A549 (cell line): ENCODE results near the gene SPATA6L. TPM values are rescaled to one million over a fixed set of nuclear protein-coding genes. Genes with fewer than 3 reads are reported as not detected.

ENCODE experiments used
- ATAC-seq, 2 experiments: fragments of 200-7000 bp in 1 of 2; fragments of >200 bp in 1 of 2; cut with Nextera tagmentation in 1 of 2; cut with Tn5 transposase in 1 of 2; 3 replicates each; pipeline versions ENCODE4 v1.8.0 to v1.9.1; 2018 to 2020; ENCODE audit warnings: mild to moderate bottlenecking in 1 of 2, moderate library complexity in 1 of 2
- CTCF ChIA-PET: fragments of 300-600 bp; sonication (Branson Sonifier 250); formaldehyde crosslinking; extraction: SDS; loops from one replicate; lab custom pipeline; 2021; ENCODE audit warnings: antibody characterized with exemption, inconsistent platforms; lab: Yijun Ruan, JAX
- POLR2A ChIA-PET: fragments of 350-600 bp; formaldehyde crosslinking; extraction: SDS; loops from one replicate; lab custom pipeline; 2021; ENCODE audit warnings: antibody characterized with exemption, inconsistent platforms; lab: Yijun Ruan, JAX
- DNase-seq, 2 experiments: peaks; one replicate each; pipeline versions ENCODE4 v3.0.0 to v3.0.0-alpha.2; 2011 to 2016; ENCODE audit warnings: low read depth in 1 of 2, low spot score in 1 of 2
- FAIRE-seq: peaks from 2 replicates; lab custom pipeline; 2011; peaks lifted over from hg19 to GRCh38; lab: Jason Lieb, UNC
- H3K27ac ChIP-seq, 2 experiments: fragments of >200 bp; sonication (Bioruptor Twin); formaldehyde crosslinking; 3 replicates each; pipeline ENCODE4 v1.5.1; 2016 to 2017
- H3K4me1 ChIP-seq: fragments of >200 bp; sonication (Bioruptor Twin); formaldehyde crosslinking; 3 replicates; pipeline ENCODE4 v1.6.1; 2016
- H3K4me2 ChIP-seq: fragments of >200 bp; sonication (Bioruptor Twin); formaldehyde crosslinking; 3 replicates; pipeline ENCODE4 v1.6.1; 2016
- H3K4me3 ChIP-seq: fragments of >200 bp; sonication (Bioruptor Twin); formaldehyde crosslinking; 3 replicates; pipeline ENCODE4 v1.5.1; 2016
- H3K9me3 ChIP-seq: fragments of >200 bp; sonication (Bioruptor Twin); formaldehyde crosslinking; 3 replicates; pipeline ENCODE4 v1.6.1; 2016
- CBX2 ChIP-seq: fragments of 200-600 bp; sonication (generic); IDR thresholded peaks from 2 replicates; pipeline ENCODE4 v1.6.1; 2016; ENCODE audit warnings: low read depth, mild to moderate bottlenecking, borderline replicate concordance
- CBX8 ChIP-seq: fragments of 200-600 bp; sonication (generic); IDR thresholded peaks from 2 replicates; pipeline ENCODE4 v1.6.1; 2016
- CEBPB ChIP-seq, 2 experiments: fragments of >200 bp in 1 of 2; sonication (Bioruptor Twin) in 1 of 2; formaldehyde crosslinking in 1 of 2; IDR thresholded peaks; 2 replicates each; pipeline ENCODE4 v1.6.1; 2012 to 2016
- CHD4 ChIP-seq: fragments of 200-600 bp; sonication (generic); IDR thresholded peaks from 2 replicates; pipeline ENCODE4 v1.6.1; 2016; ENCODE audit warnings: antibody characterized with exemption, mild to moderate bottlenecking, borderline replicate concordance
- EHF ChIP-seq: fragments of 250-450 bp; sonication (Bioruptor Pico); IDR thresholded peaks from 2 replicates; pipeline ENCODE4 v1.5.0; 2020; ENCODE audit warnings: mild to moderate bottlenecking
- EHMT2 ChIP-seq: fragments of 200-600 bp; sonication (generic); IDR thresholded peaks from 2 replicates; pipeline ENCODE4 v1.6.1; 2016; ENCODE audit warnings: antibody characterized with exemption, low read depth, mild to moderate bottlenecking, moderate library complexity
- ELK1 ChIP-seq: fragments of 150-350 bp; IDR thresholded peaks from 2 replicates; pipeline ENCODE4 v1.6.1; 2014; ENCODE audit warnings: low read depth, mild to moderate bottlenecking, low read length
- EP300 ChIP-seq, 2 experiments: fragments of >200 bp; sonication (Bioruptor Twin); formaldehyde crosslinking; IDR thresholded peaks; 2 replicates in 1 of 2; 3 replicates in 1 of 2; pipeline ENCODE4 v1.6.1; 2016 to 2017
- ESRRA ChIP-seq: fragments of 150-350 bp; IDR thresholded peaks from 2 replicates; pipeline ENCODE4 v1.6.1; 2014; ENCODE audit warnings: mild to moderate bottlenecking, low read length, borderline replicate concordance
- GATA3 ChIP-seq: IDR thresholded peaks from 2 replicates; pipeline ENCODE4 v1.6.1; 2012; ENCODE audit warnings: borderline replicate concordance
- HOXA7 ChIP-seq: fragments of 250-450 bp; sonication (Bioruptor Pico); IDR thresholded peaks from 2 replicates; pipeline ENCODE4 v1.5.0; 2020; ENCODE audit warnings: mild to moderate bottlenecking, moderate library complexity
- HOXB13 ChIP-seq: fragments of 250-450 bp; sonication (Bioruptor Pico); IDR thresholded peaks from 2 replicates; pipeline ENCODE4 v1.5.0; 2020; ENCODE audit warnings: low read depth, mild to moderate bottlenecking, moderate library complexity
- HOXB5 ChIP-seq: fragments of 250-450 bp; sonication (Bioruptor Pico); IDR thresholded peaks from 2 replicates; pipeline ENCODE4 v1.5.0; 2020; ENCODE audit warnings: mild to moderate bottlenecking, moderate library complexity
- KDM1A ChIP-seq: fragments of 200-600 bp; sonication (generic); IDR thresholded peaks from 2 replicates; pipeline ENCODE4 v1.6.1; 2016; ENCODE audit warnings: low read depth, mild to moderate bottlenecking
- MAZ ChIP-seq: fragments of 150-350 bp; IDR thresholded peaks from 2 replicates; pipeline ENCODE4 v1.6.1; 2014; ENCODE audit warnings: antibody characterized with exemption, low read depth, low read length, borderline replicate concordance
- NFE2L2 ChIP-seq: fragments of 150-350 bp; conservative IDR thresholded peaks from 2 replicates; pipeline ENCODE4 v1.6.1; 2014; ENCODE audit warnings: low read length
- POLR2AphosphoS2 ChIP-seq: conservative IDR thresholded peaks from 2 replicates; pipeline ENCODE4 v1.6.1; 2012; ENCODE audit warnings: low read length, improper control_type of control experiment, inconsistent platforms
- RAD21 ChIP-seq, 2 experiments: fragments of >200 bp in 1 of 2; sonication (Bioruptor Twin) in 1 of 2; formaldehyde crosslinking in 1 of 2; IDR thresholded peaks in 1 of 2; conservative IDR thresholded peaks in 1 of 2; 2 replicates in 1 of 2; 3 replicates in 1 of 2; pipeline ENCODE4 v1.6.1; 2012 to 2018; ENCODE audit warnings: inconsistent platforms in 1 of 2
- RARB ChIP-seq: fragments of 250-450 bp; sonication (Bioruptor Pico); IDR thresholded peaks from 2 replicates; pipeline ENCODE4 v1.8.0; 2021; ENCODE audit warnings: mild to moderate bottlenecking, moderate library complexity
- RNF2 ChIP-seq: fragments of 200-600 bp; sonication (generic); IDR thresholded peaks from 2 replicates; pipeline ENCODE4 v1.6.1; 2016; ENCODE audit warnings: low read depth, mild to moderate bottlenecking, antibody characterized with exemption, moderate library complexity, borderline replicate concordance
- ZC3H11A ChIP-seq: fragments of 450-650 bp; IDR thresholded peaks from 2 replicates; pipeline ENCODE4 v1.6.1; 2014; ENCODE audit warnings: antibody characterized with exemption, mild to moderate bottlenecking
- ZFP36 ChIP-seq: fragments of 450-650 bp; IDR thresholded peaks from 2 replicates; pipeline ENCODE4 v1.6.1; 2014; ENCODE audit warnings: borderline replicate concordance; ENCODE audit not compliant: partially characterized antibody
- ZNF302 ChIP-seq: fragments of 250-450 bp; sonication (Bioruptor Pico); IDR thresholded peaks from 2 replicates; pipeline ENCODE4 v1.9.0; 2021; ENCODE audit warnings: inconsistent platforms, mild to moderate bottlenecking, moderate library complexity
- ZSCAN20 ChIP-seq: fragments of 250-450 bp; sonication (Bioruptor Pico); IDR thresholded peaks from 2 replicates; pipeline ENCODE4 v1.8.0; 2022; ENCODE audit warnings: mild to moderate bottlenecking, moderate library complexity
- WGBS: methylation state at CpG from one replicate; pipeline ENCODE4 v1.1.6; 2017; ENCODE audit errors: missing lambda C conversion rate; 5-methylcytosine and 5-hydroxymethylcytosine counted together
- polyA plus RNA-seq, 4 experiments: library from polyadenylated mRNA; depleted of rRNA in 3 of 4; stranded (reverse); fragments of >200 nt; fragmentation: RNase III in 1 of 4; extraction: RNeasy Plus Mini Kit Qiagen cat#74134 plus additional on column Dnase treatment in 1 of 4; gene quantifications; 2 replicates in 3 of 4; 3 replicates in 1 of 4; pipeline ENCODE4 v1.2.3, GENCODE V29; 2011 to 2017
- TF ChIP-seq, protein P1 (sequence below): fragments of 450-650 bp; IDR thresholded peaks from 2 replicates; pipeline ENCODE4 v1.6.1; 2014; ENCODE audit warnings: antibody characterized with exemption
- TF ChIP-seq, protein P2 (sequence below): fragments of 250-450 bp; sonication (Bioruptor Pico); IDR thresholded peaks from 2 replicates; pipeline ENCODE4 v1.5.0; 2020; ENCODE audit warnings: low read depth, mild to moderate bottlenecking, moderate library complexity
- TF ChIP-seq, protein P3 (sequence below): IDR thresholded peaks from 2 replicates; pipeline ENCODE4 v1.6.1; 2012

Gene SPATA6L
- polyA plus RNA-seq, 2 of the 4 experiments (the other 2 are of a cell fraction) = 0.99 to 6.6 TPM

DNA sequence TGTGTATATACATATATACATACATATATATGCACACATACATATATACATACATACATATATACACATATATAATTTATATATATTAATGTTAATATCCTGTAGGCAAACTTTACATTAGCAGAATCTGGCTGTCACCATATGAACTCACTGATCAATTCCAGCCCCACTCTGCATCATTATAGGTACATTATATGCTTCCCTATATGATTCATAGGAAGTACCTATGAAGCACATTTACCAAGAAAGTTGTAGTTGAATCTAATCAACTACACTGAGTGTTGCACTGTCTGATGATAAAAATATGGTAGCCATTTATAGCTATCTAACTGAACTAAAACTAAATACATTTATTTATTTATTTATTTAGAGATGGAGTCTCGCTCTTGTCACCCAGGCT, 5.5 kb upstream of the SPATA6L start:
- ChIA-PET CTCF (interaction anchor here (0.8 to 1.1 kb wide), 2 partner anchors 8 to 10 kb away, joined by 3 read pairs; partner anchors contain the start of gene PLPP6), POLR2A (no interaction called here)
- FAIRE-seq (no peak), ATAC-seq (no peak), DNase-seq (no peak)
- WGBS = 96% methylated on average over 1 of the region's 1 CpG
- Histone ChIP-seq H3K4me1 (peaks cover 10% of the 10 kb centered on the region), H3K4me2 (no peak overlapping the region), H3K27ac (no peak overlapping the region), H3K9me3 (no peaks in the 10 kb centered on the region), H3K4me3 (no peak overlapping the region)
- no peak for TF ChIP-seq CEBPB (IDR thresholded peaks at IDR 0.05)
- TF ChIP-seq NFE2L2 = no peak
- TF ChIP-seq EHF (CRISPR knock-in tag) = no peak
- TF ChIP-seq ZNF302 (CRISPR knock-in tag) = no peak
- no peak for TF ChIP-seq HOXB13 (CRISPR knock-in tag)
- TF ChIP-seq CBX2 = no peak
- TF ChIP-seq GATA3 = no peak
- no peak for TF ChIP-seq HOXA7 (CRISPR knock-in tag)
- no peak for TF ChIP-seq RARB (CRISPR knock-in tag)
- no peak for TF ChIP-seq ZSCAN20 (CRISPR knock-in tag)
- TF ChIP-seq RAD21 (conservative IDR thresholded peaks at IDR 0.05 in 1 of 2, IDR thresholded peaks at IDR 0.05 in 1 of 2) = no peak
- TF ChIP-seq CBX8 = no peak
- no peak for TF ChIP-seq KDM1A
- no peak for TF ChIP-seq HOXB5 (CRISPR knock-in tag)
- TF ChIP-seq, protein P1, sequence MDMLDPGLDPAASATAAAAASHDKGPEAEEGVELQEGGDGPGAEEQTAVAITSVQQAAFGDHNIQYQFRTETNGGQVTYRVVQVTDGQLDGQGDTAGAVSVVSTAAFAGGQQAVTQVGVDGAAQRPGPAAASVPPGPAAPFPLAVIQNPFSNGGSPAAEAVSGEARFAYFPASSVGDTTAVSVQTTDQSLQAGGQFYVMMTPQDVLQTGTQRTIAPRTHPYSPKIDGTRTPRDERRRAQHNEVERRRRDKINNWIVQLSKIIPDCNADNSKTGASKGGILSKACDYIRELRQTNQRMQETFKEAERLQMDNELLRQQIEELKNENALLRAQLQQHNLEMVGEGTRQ = no peak
- no peak for TF ChIP-seq ZFP36
- TF ChIP-seq, protein P2, sequence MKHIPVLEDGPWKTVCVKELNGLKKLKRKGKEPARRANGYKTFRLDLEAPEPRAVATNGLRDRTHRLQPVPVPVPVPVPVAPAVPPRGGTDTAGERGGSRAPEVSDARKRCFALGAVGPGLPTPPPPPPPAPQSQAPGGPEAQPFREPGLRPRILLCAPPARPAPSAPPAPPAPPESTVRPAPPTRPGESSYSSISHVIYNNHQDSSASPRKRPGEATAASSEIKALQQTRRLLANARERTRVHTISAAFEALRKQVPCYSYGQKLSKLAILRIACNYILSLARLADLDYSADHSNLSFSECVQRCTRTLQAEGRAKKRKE (CRISPR knock-in tag) = no peak
- no peak for TF ChIP-seq EHMT2
- TF ChIP-seq EP300 (IDR thresholded peaks at IDR 0.05) = no peak
- TF ChIP-seq RNF2 = no peak

DNA sequence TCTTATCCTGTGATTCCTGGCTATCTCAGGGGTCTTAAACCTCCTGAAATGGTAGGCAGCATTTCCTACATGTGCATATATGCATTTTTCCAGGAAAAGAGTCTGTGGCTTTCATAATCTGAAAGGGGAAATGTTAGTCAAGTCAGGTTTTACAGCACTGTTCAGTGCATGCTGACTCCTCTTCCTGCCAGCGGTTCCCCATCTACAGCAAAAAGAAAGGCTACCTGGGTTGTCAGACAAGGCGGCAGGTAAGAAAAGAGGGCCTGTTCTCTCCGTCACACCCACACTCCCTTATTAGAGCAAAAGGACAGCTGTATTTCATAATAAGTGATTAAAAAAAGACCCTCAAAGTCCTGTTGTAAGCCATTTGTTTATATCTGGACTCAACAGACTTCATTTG, 4.3 kb upstream of the SPATA6L start:
- ATAC-seq (no peak), FAIRE-seq (no peak), DNase-seq (no peak)
- no peaks in the 10 kb centered on the region for H3K9me3 ChIP-seq
- ChIA-PET CTCF (no interaction called here), POLR2A (interaction anchor here (1.1 to 1.4 kb wide), 2 partner anchors 7 to 9 kb away, joined by 4 read pairs; partner anchors contain the start of gene CDC37L1)
- no peak overlapping the region for H3K27ac ChIP-seq
- H3K4me2 ChIP-seq = no peak overlapping the region
- TF ChIP-seq ESRRA (no peak), NFE2L2 (no peak), CEBPB (IDR thresholded peaks at IDR 0.05) (no peak), CHD4 (no peak), POLR2AphosphoS2 (no peak), RARB (CRISPR knock-in tag) (no peak), MAZ (no peak), HOXB5 (CRISPR knock-in tag) (no peak), ZC3H11A (no peak), ZNF302 (CRISPR knock-in tag) (no peak), EHF (CRISPR knock-in tag) (no peak), ELK1 (no peak)
- TF ChIP-seq, protein P3, sequence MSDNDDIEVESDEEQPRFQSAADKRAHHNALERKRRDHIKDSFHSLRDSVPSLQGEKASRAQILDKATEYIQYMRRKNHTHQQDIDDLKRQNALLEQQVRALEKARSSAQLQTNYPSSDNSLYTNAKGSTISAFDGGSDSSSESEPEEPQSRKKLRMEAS = no peak
- TF ChIP-seq, protein P2 (CRISPR knock-in tag) = no peak
- H3K4me1 ChIP-seq = peaks cover 11% of the 10 kb centered on the region
- H3K4me3 ChIP-seq = no peak overlapping the region
- WGBS = 86% methylated on average over 3 of the region's 3 CpGs
